Heart right ventricle (tissue), 16 donors: ENCODE measurements around the gene SLC25A48. TPM values are rescaled to one million over a fixed set of nuclear protein-coding genes. Genes with fewer than 3 reads are reported as not detected.

Source experiments
- ATAC-seq, 8 donors: fragments of 200-7000 bp; cut with Tn5 transposase; one replicate each; pipeline ENCODE4 v1.9.1; 2020; ENCODE audit warnings: mild to moderate bottlenecking in 8 of 8, moderate library complexity in 8 of 8, moderate number of reproducible peaks in 1 of 8
- DNase-seq, 2 donors: peaks; one replicate each; pipeline ENCODE4 v3.0.0-alpha.2; 2020
- H3K27ac ChIP-seq, 10 donors: fragments of 200-600 bp; sonication (generic) in 2 of 10; one replicate each; pipeline versions ENCODE4 v1.5.0 to v1.8.0; 2020 to 2022; ENCODE audit warnings: mild to moderate bottlenecking in 3 of 10
- H3K27me3 ChIP-seq, 7 donors: fragments of 200-600 bp; one replicate each; pipeline ENCODE4 v1.8.0; 2021 to 2022; ENCODE audit warnings: mild to moderate bottlenecking in 2 of 7
- H3K36me3 ChIP-seq, 9 donors: fragments of 200-600 bp; sonication (generic) in 1 of 9; one replicate each; pipeline versions ENCODE4 v1.5.0 to v1.8.0; 2020 to 2022; ENCODE audit warnings: mild to moderate bottlenecking in 2 of 9
- H3K4me1 ChIP-seq, 9 donors: fragments of 200-600 bp; sonication (generic) in 1 of 9; one replicate each; pipeline versions ENCODE4 v1.5.0 to v1.8.0; 2020 to 2022; ENCODE audit warnings: mild to moderate bottlenecking in 4 of 9
- H3K4me3 ChIP-seq, 10 donors: fragments of 200-600 bp; sonication (generic) in 2 of 10; one replicate each; pipeline versions ENCODE4 v1.5.0 to v1.8.0; 2020 to 2022; ENCODE audit warnings: mild to moderate bottlenecking in 7 of 10, moderate library complexity in 2 of 10
- H3K9me3 ChIP-seq, 11 donors: fragments of 200-600 bp in 10 of 11; sonication (generic) in 2 of 11; one replicate each; pipeline versions ENCODE4 v1.5.0 to v1.8.0; 2013 to 2022; ENCODE audit warnings: mild to moderate bottlenecking in 2 of 11, control low read depth in 1 of 11, moderate library complexity in 1 of 11
- CTCF ChIP-seq, 9 donors: fragments of 200-600 bp; sonication (generic) in 2 of 9; IDR thresholded peaks; one replicate each; pipeline versions ENCODE4 v1.5.0 to v1.8.0; 2021 to 2022; ENCODE audit warnings: antibody characterized with exemption in 9 of 9, mild to moderate bottlenecking in 5 of 9, moderate library complexity in 1 of 9
- WGBS, 2 donors: extraction: QIAGEN DNeasy Blood & Tissue Kit; methylation state at CpG; one replicate each; pipeline ENCODE4 v1.1.7; 2013; ENCODE audit warnings: inconsistent platforms in 1 of 2; 5-methylcytosine and 5-hydroxymethylcytosine counted together
- intact Hi-C, 10 donors: fragments of 100-400 bp; cut with DNase I; formaldehyde crosslinking; loops; one replicate each; pipeline versions ENCODE4 v1.11.1 to v1.14.2; 2022
- polyA plus RNA-seq, 2 donors: library from polyadenylated mRNA; stranded (reverse); fragments of 200-250 nt; gene quantifications; one replicate each; pipeline ENCODE4 v1.2.3, GENCODE V29; 2013
- total RNA-seq, 10 donors: library from RNA; stranded (reverse); fragmentation: NEBNext Ultra II Directional in 3 of 10; extraction: Animal tissue kit (Norgen Biotek cat#: 25700) in 3 of 10; gene quantifications; one replicate each; pipeline versions ENCODE4 v1.2.1 to v1.2.4, GENCODE V29; 2021 to 2023
- donor health status: Arrhythmogenic right ventricular cardiomyopathy.
- donor health status: ischemic (EF 13 %, LVEDD 7.1; RV severe dilation, severe dysfunction).
- donor health status: healthy with polysubstance abuse.
- donor health status: DM: no; HTN: yes; CAD: no.
- donor health status: DM: no; HTN: no; CAD: no.
- donor health status: ischemic (EF 25% LVEDD 6.9; RV normal size, moderate dysfunction).
- donor health status: ischemic (EF 25% LVEDD 5.7; RV mildly dilated, moderate dysfunction).
- donor health status: healthy.
- donor health status: DM: yes; HTN: yes; CAD: no.
- donor health status: Ischemic cardiomyopathy.
- donor health status: ischemic (EF 35%, LVEDD 5.7; RV mildly dilated, moderate dysfunction).
- donor health status: nonischemic (EF 11% LVEDD 7.7; RV severe dilation, severe dysfunction).
- donor health status: DM: yes; HTN: yes; CAD: no.
- donor health status: PGD.
- donor health status: ischemic (EF 29% LVEDD 5.4; RV normal size, mild dysfunction).
- donor health status: nonischemic (EF 23%, LVEDD 6.1; RV moderate dilation, normal function).

SLC25A48 gene
- total and polyA plus RNA-seq, 12 donors = 0.16 to 10.8 (median 0.25) TPM; not detected in 7

GRCh38 chr5:135823881-135824280 is 10.6 kb upstream of the SLC25A48 start:
- Histone ChIP-seq H3K27me3 (peaks cover 0 to 5% (median 0%) of the 10 kb centered on the region in 7 donors), H3K36me3 (no peaks in the 10 kb centered on the region), H3K27ac (no peak overlapping the region), H3K4me1 (no peaks in the 10 kb centered on the region), H3K4me3 (no peak overlapping the region), H3K9me3 (no peaks in the 10 kb centered on the region)
- intact Hi-C loops = loop anchor here in 1 of 10 donors (10.0 kb wide), 1 partner anchor 359 kb away; no protein-coding TSS in a partner anchor
- TF ChIP-seq CTCF (IDR thresholded peaks at IDR 0.05) = no peak
- no peak for DNase-seq
- ATAC-seq = no peak
- WGBS, 2 donors = 33 to 44% methylated on average over 1 of the region's 1 CpG

GRCh38 chr5:135824541-135825041 is 9.9 kb upstream of the SLC25A48 start:
- H3K27me3 ChIP-seq = peaks cover 0 to 8% (median 0%) of the 10 kb centered on the region in 7 donors
- WGBS, 2 donors = 67 to 80% methylated on average over 7 of the region's 7 CpGs
- no peaks in the 10 kb centered on the region for H3K36me3 ChIP-seq
- no peak overlapping the region for H3K4me3 ChIP-seq
- H3K4me1 ChIP-seq = no peaks in the 10 kb centered on the region
- no peak for DNase-seq
- intact Hi-C loops = loop anchor here in 2 of 10 donors (5.0 to 10.0 kb wide), 2 partner anchors 357 to 360 kb away; no protein-coding TSS in a partner anchor
- TF ChIP-seq CTCF (IDR thresholded peaks at IDR 0.05) = no peak
- H3K27ac ChIP-seq = no peak overlapping the region
- peak in 1 of 8 donors; percentile 22 for ATAC-seq
- H3K9me3 ChIP-seq = no peaks in the 10 kb centered on the region

- 78 to 87% methylated on average over 12 of the region's 12 CpGs for WGBS, 2 donors
- intact Hi-C loops = loop anchor here in 2 of 10 donors (5.0 to 10.0 kb wide), 2 partner anchors 358 to 361 kb away; no protein-coding TSS in a partner anchor
- H3K4me3 ChIP-seq = no peak overlapping the region
- no peaks in the 10 kb centered on the region for H3K4me1 ChIP-seq
- H3K9me3 ChIP-seq = no peaks in the 10 kb centered on the region
- TF ChIP-seq CTCF (IDR thresholded peaks at IDR 0.05) = no peak
- no peaks in the 10 kb centered on the region for H3K36me3 ChIP-seq
- peaks cover 0 to 13% (median 5%) of the 10 kb centered on the region in 7 donors for H3K27me3 ChIP-seq
- no peak overlapping the region for H3K27ac ChIP-seq
- DNase-seq (no peak), ATAC-seq (no peak)
Observed at GRCh38 chr5:135825373-135826220, 8.9 kb upstream of the SLC25A48 start.

GRCh38 chr5:135826221-135826525 is 8.3 kb upstream of the SLC25A48 start:
- no peak overlapping the region for H3K4me3 ChIP-seq
- H3K27ac ChIP-seq = no peak overlapping the region
- H3K36me3 ChIP-seq = no peaks in the 10 kb centered on the region
- no peaks in the 10 kb centered on the region for H3K9me3 ChIP-seq
- ATAC-seq (no peak), DNase-seq (no peak)
- intact Hi-C loops = loop anchor here in 2 of 10 donors (5.0 to 10.0 kb wide), 2 partner anchors 359 to 361 kb away; no protein-coding TSS in a partner anchor
- 88 to 95% methylated on average over 3 of the region's 3 CpGs for WGBS, 2 donors
- H3K27me3 ChIP-seq = peaks cover 0 to 16% (median 10%) of the 10 kb centered on the region in 7 donors
- no peak for TF ChIP-seq CTCF (IDR thresholded peaks at IDR 0.05)
- no peaks in the 10 kb centered on the region for H3K4me1 ChIP-seq
